Measurements from ENCODE around the gene SLC19A1.
A peak's percentile ranks its signal among the peaks of the same experiment; 100 is the strongest.
"Not testable (repeated sequence)": the region's sequence is repeated elsewhere in the genome, so short reads cannot be mapped to it uniquely, and the experiment has no call there.

The SLC19A1 gene

GRCh38 chr21:45534636-45535331, 7.5 kb downstream of the SLC19A1 start:
- H3K27ac Mint-ChIP-seq = peak overlapping the region; percentile 73 to 82 (median 78)
- no peak for TF ChIP-seq CTCF (IDR thresholded peaks at IDR 0.05; ENCODE audit: unreplicated experiment in 3 of 3)
- peak overlapping the region in 2 of 3 experiments; percentile 13 to 37 for H3K4me3 Mint-ChIP-seq
- H3K36me3 Mint-ChIP-seq (ENCODE audit: low read depth) = peaks cover 3% of the 10 kb centered on the region
- H3K9me3 Mint-ChIP-seq = no peaks in the 10 kb centered on the region
- no peaks in the 10 kb centered on the region for H3K27me3 Mint-ChIP-seq (ENCODE audit: low read depth)
- peaks cover 20% of the 10 kb centered on the region for H3K4me1 Mint-ChIP-seq

- Mint-ChIP-seq H3K36me3 (ENCODE audit: low read depth) (peaks cover 3% of the 10 kb centered on the region), H3K27ac (peak overlapping the region; percentile 73 to 82 (median 78)), H3K4me3 (peak overlapping the region in 1 of 3 experiments; percentile 35), H3K27me3 (ENCODE audit: low read depth) (no peaks in the 10 kb centered on the region), H3K9me3 (no peaks in the 10 kb centered on the region), H3K4me1 (peaks cover 20% of the 10 kb centered on the region)
- no peak for TF ChIP-seq CTCF (IDR thresholded peaks at IDR 0.05; ENCODE audit: unreplicated experiment in 3 of 3)
These were observed 8.2 kb downstream of the SLC19A1 start for GRCh38 chr21:45533846-45534635.

- TF ChIP-seq CTCF (IDR thresholded peaks at IDR 0.05; ENCODE audit: unreplicated experiment in 3 of 3) = no peak
- H3K9me3 Mint-ChIP-seq = no peaks in the 10 kb centered on the region
These were observed 8.8 kb downstream of the SLC19A1 start for GRCh38 chr21:45533361-45533845.

GRCh38 chr21:45532826-45533360, 9.3 kb downstream of the SLC19A1 start:
- Mint-ChIP-seq H3K27me3 (ENCODE audit: low read depth) (no peaks in the 10 kb centered on the region), H3K9me3 (no peaks in the 10 kb centered on the region), H3K4me3 (peak overlapping the region in 1 of 3 experiments; percentile 41), H3K4me1 (peaks cover 20% of the 10 kb centered on the region), H3K27ac (peak overlapping the region; percentile 45 to 97 (median 47)), H3K36me3 (ENCODE audit: low read depth) (peaks cover 10% of the 10 kb centered on the region)
- TF ChIP-seq CTCF (IDR thresholded peaks at IDR 0.05; ENCODE audit: unreplicated experiment in 3 of 3) = no peak

More at GRCh38 chr21:45533361-45533845, 8.8 kb downstream of the SLC19A1 start:
- H3K36me3 Mint-ChIP-seq (ENCODE audit: low read depth) = peaks cover 6% of the 10 kb centered on the region
- H3K27ac Mint-ChIP-seq = no peak overlapping the region
- H3K4me3 Mint-ChIP-seq = no peak overlapping the region
- H3K27me3 Mint-ChIP-seq (ENCODE audit: low read depth) = no peaks in the 10 kb centered on the region
- H3K4me1 Mint-ChIP-seq = peaks cover 20% of the 10 kb centered on the region

GRCh38 chr21:45531393-45532215, 10.6 kb downstream of the SLC19A1 start:
- H3K27ac Mint-ChIP-seq = no peak overlapping the region
- TF ChIP-seq CTCF (IDR thresholded peaks at IDR 0.05; ENCODE audit: unreplicated experiment in 3 of 3) = no peak
- H3K9me3 Mint-ChIP-seq = no peaks in the 10 kb centered on the region
- no peaks in the 10 kb centered on the region for H3K27me3 Mint-ChIP-seq (ENCODE audit: low read depth)
- H3K4me1 Mint-ChIP-seq = peaks cover 20% of the 10 kb centered on the region
- no peak overlapping the region for H3K4me3 Mint-ChIP-seq
- H3K36me3 Mint-ChIP-seq (ENCODE audit: low read depth) = peaks cover 18% of the 10 kb centered on the region

- Mint-ChIP-seq H3K4me1 (peaks cover 17% of the 10 kb centered on the region), H3K36me3 (ENCODE audit: low read depth) (peaks cover 15% of the 10 kb centered on the region)
- H3K27ac Mint-ChIP-seq; H3K4me3 Mint-ChIP-seq; H3K9me3 Mint-ChIP-seq; H3K27me3 Mint-ChIP-seq (ENCODE audit: low read depth): not testable (repeated sequence)
These were observed 11.2 kb downstream of the SLC19A1 start for GRCh38 chr21:45531114-45531392.
